ENCODE data around the gene WHRN. TPM values are rescaled to one million over a fixed set of nuclear protein-coding genes. Genes with fewer than 3 reads are reported as not detected.
A peak's percentile ranks its signal among the peaks of the same experiment; 100 is the strongest.

Gene WHRN
- total and polyA plus RNA-seq, 2 of the 8 experiments (the other 6 are each of a cell fraction or from before 2014, with no cell fraction given) = 4.4 to 7.7 TPM

GRCh38 chr9:114395334-114395617, 110.0 kb downstream of the WHRN start:
- H3K27me3 ChIP-seq (replicated peaks in 1 of 4; ENCODE audit: control insufficient read depth in 3 of 4, extremely low read depth in 1 of 4, insufficient read depth in 3 of 4, low read length in 3 of 4) = no peaks in the 10 kb centered on the region
- no peak overlapping the region for H4K91ac ChIP-seq (replicated peaks; ENCODE audit: insufficient read length, low read length)
- peaks cover 0 to 1% of the 10 kb centered on the region in 2 experiments for H4K20me1 ChIP-seq (replicated peaks in 1 of 2; ENCODE audit: control insufficient read depth in 1 of 2, insufficient read depth in 2 of 2, low read length in 2 of 2)
- peaks cover 0 to 9% (median 1%) of the 10 kb centered on the region in 4 experiments; a peak in 2 of 8 replicates for H3K36me3 ChIP-seq (ENCODE audit: control insufficient read depth in 2 of 4, insufficient read depth in 4 of 4, low read length in 3 of 4)
- no peak overlapping the region for H3K56ac ChIP-seq (replicated peaks; ENCODE audit: insufficient read length, low read depth, low read length)
- no peak overlapping the region for H3K9ac ChIP-seq (replicated peaks in 1 of 4; ENCODE audit: extremely low read depth in 1 of 4, low read depth in 3 of 4, low read length in 3 of 4)
- H2AK5ac ChIP-seq (ENCODE audit: low read depth, low read length) = no peak overlapping the region
- ChIA-PET CTCF (ENCODE audit: partially characterized antibody) (interaction anchor here (1.1 to 1.8 kb wide), 5 partner anchors 10 to 259 kb away, joined by 3 to 6 read pairs (median 5); no protein-coding TSS in a partner anchor), POLR2A (ENCODE audit: partially characterized antibody) (interaction anchor here (0.8 to 5.5 kb wide), 8 partner anchors 9 to 56 kb away, joined by 3 to 38 read pairs (median 4); no protein-coding TSS in a partner anchor)
- H3K79me2 ChIP-seq (ENCODE audit: control insufficient read depth in 1 of 2, insufficient read depth in 2 of 2, low read length in 2 of 2) = peaks cover 0 to 6% of the 10 kb centered on the region in 2 experiments; a peak in 1 of 4 replicates
- peak overlapping the region; percentile 81; the same call in 1 of the 2 replicates for H2BK5ac ChIP-seq (ENCODE audit: low read depth, low read length)
- no peak for FAIRE-seq
- H3K4me3 ChIP-seq (ENCODE audit: extremely low read depth in 1 of 4, insufficient read depth in 2 of 4, low read depth in 3 of 4, low read length in 4 of 4) = no peak overlapping the region
- H2AFZ ChIP-seq (ENCODE audit: low read length) = no peak overlapping the region
- no peak overlapping the region for H2BK120ac ChIP-seq (replicated peaks; ENCODE audit: low read depth, low read length)
- WGBS, 2 experiments (ENCODE audit: extremely low coverage in 1 of 2, insufficient coverage in 1 of 2, insufficient read length in 1 of 2, insufficient replicate concordance in 2 of 2, low coverage in 1 of 2, low lambda C conversion rate in 2 of 2, missing lambda C conversion rate in 1 of 2) = 91% methylated on average over 5 of the region's 5 CpGs; no CpG with 5 or more reads in 1 of the 2 experiments
- peaks cover 6% of the 10 kb centered on the region; the same call in 1 of the 2 replicates for H3K23me2 ChIP-seq (ENCODE audit: low read depth, low read length)
- H3K4me2 ChIP-seq (ENCODE audit: insufficient read depth in 1 of 2, low read depth in 2 of 2, low read length in 2 of 2) = peak overlapping the region in 1 of 2 experiments; percentile 71; a peak in 3 of 4 replicates
- peaks cover 6 to 17% (median 11%) of the 10 kb centered on the region in 4 experiments; a peak in 6 of 7 replicates for H3K4me1 ChIP-seq (replicated peaks in 1 of 4; ENCODE audit: control insufficient read depth in 3 of 4, insufficient read depth in 4 of 4, low read length in 3 of 4)
- peak overlapping the region; percentile 60; the same call in 1 of the 2 replicates for H2BK12ac ChIP-seq (ENCODE audit: low read depth, low read length)
- no peak overlapping the region for H4K5ac ChIP-seq (ENCODE audit: insufficient read length, low read depth, low read length)
- H2BK20ac ChIP-seq (ENCODE audit: low read length) = no peak overlapping the region
- H3K9me3 ChIP-seq (ENCODE audit: insufficient read depth in 2 of 2, low read depth in 1 of 2, low read length in 1 of 2) = no peaks in the 10 kb centered on the region
- DNase-seq (ENCODE audit: low read depth in 1 of 2, low spot score in 2 of 2) = no peak
- 0 out of 2 replicates have a peak overlapping the region, but pooled peaks have one; percentile 34 for H2BK15ac ChIP-seq (ENCODE audit: low read length)
- no peak for TF ChIP-seq TEAD4 (IDR thresholded peaks at IDR 0.05; ENCODE audit: low read depth, low read length)
- no peak for TF ChIP-seq EGR1 (IDR thresholded peaks at IDR 0.05; ENCODE audit: borderline replicate concordance, low read depth, low read length)
- no peak overlapping the region for H3K23ac ChIP-seq (ENCODE audit: insufficient read length)
- no peak overlapping the region; the same call in 1 of the 2 replicates for H3K18ac ChIP-seq (ENCODE audit: extremely low read depth, low read length)
- no peak overlapping the region for H3K27ac ChIP-seq (ENCODE audit: low read depth, low read length)
- H3K79me1 ChIP-seq (ENCODE audit: low read depth, low read length) = no peaks in the 10 kb centered on the region
- H3K14ac ChIP-seq (ENCODE audit: insufficient read length) = no peak overlapping the region
- no peak overlapping the region for H4K8ac ChIP-seq (ENCODE audit: extremely low read depth, insufficient read depth, low read length)
- no peak overlapping the region for H3K4ac ChIP-seq (replicated peaks; ENCODE audit: insufficient read length, low read depth, low read length)

Measured in H1 (cell line).